H1 (cell line): ENCODE results near the gene PTGES. TPM values are rescaled to one million over a fixed set of nuclear protein-coding genes. Genes with fewer than 3 reads are reported as not detected.

ENCODE experiments used
- CTCF ChIA-PET: fragments of 300-600 bp; sonication (Branson Sonifier 250); formaldehyde crosslinking; loops from one replicate; lab custom pipeline; 2021; ENCODE audit not compliant: partially characterized antibody; lab: Charles Lee
- POLR2A ChIA-PET: fragments of 300-600 bp; sonication (Branson Sonifier 250); formaldehyde crosslinking; loops from one replicate; lab custom pipeline; 2021; ENCODE audit warnings: inconsistent platforms; ENCODE audit not compliant: partially characterized antibody; lab: Charles Lee
- DNase-seq, 2 experiments: peaks; one replicate each; pipeline versions ENCODE4 v3.0.0 to v3.0.0-alpha.2; 2010 to 2022; ENCODE audit warnings: low spot score in 2 of 2, low read depth in 1 of 2, mixed read lengths in 1 of 2
- FAIRE-seq: peaks from 2 replicates; lab custom pipeline; 2011; peaks lifted over from hg19 to GRCh38; lab: Jason Lieb, UNC
- H2AFZ ChIP-seq: 2 replicates; pipeline ENCODE4 v1.8.1; 2012; ENCODE audit warnings: low read length, inconsistent platforms
- H2AK5ac ChIP-seq: 2 replicates; pipeline ENCODE4 v1.6.1; 2013; ENCODE audit warnings: low read depth, low read length
- H2BK120ac ChIP-seq: replicated peaks from 2 replicates; pipeline ENCODE3; 2013; ENCODE audit warnings: low read depth, low read length, inconsistent platforms
- H2BK12ac ChIP-seq: 2 replicates; pipeline ENCODE4 v1.6.1; 2013; ENCODE audit warnings: low read depth, low read length
- H2BK15ac ChIP-seq: 2 replicates; pipeline ENCODE4 v1.6.1; 2013; ENCODE audit warnings: low read length
- H2BK20ac ChIP-seq: 2 replicates; pipeline ENCODE4 v1.6.1; 2013; ENCODE audit warnings: low read length
- H2BK5ac ChIP-seq: 2 replicates; pipeline ENCODE4 v1.6.1; 2013; ENCODE audit warnings: low read depth, low read length
- H3K14ac ChIP-seq: 2 replicates; pipeline ENCODE4 v1.6.1; 2013; ENCODE audit warnings: inconsistent platforms; ENCODE audit not compliant: insufficient read length
- H3K18ac ChIP-seq: 2 replicates; pipeline ENCODE4 v1.6.1; 2013; ENCODE audit warnings: low read length; ENCODE audit errors: extremely low read depth
- H3K23ac ChIP-seq: 2 replicates; pipeline ENCODE4 v1.6.1; 2013; ENCODE audit warnings: inconsistent platforms; ENCODE audit not compliant: insufficient read length
- H3K23me2 ChIP-seq: 2 replicates; pipeline ENCODE4 v1.6.1; 2013; ENCODE audit warnings: low read depth, low read length
- H3K27ac ChIP-seq: 2 replicates; pipeline ENCODE4 v1.6.1; 2011; ENCODE audit warnings: low read depth, low read length, inconsistent platforms
- H3K27me3 ChIP-seq, 4 experiments: replicated peaks in 1 of 4; 1 replicate in 1 of 4; 2 replicates in 3 of 4; pipeline versions ENCODE4 v1.6.1 to v1.8.1; 2011 to 2013; ENCODE audit warnings: low read length in 3 of 4, mild to moderate bottlenecking in 3 of 4, inconsistent platforms in 2 of 4, mixed read lengths in 2 of 4, moderate library complexity in 1 of 4; ENCODE audit not compliant: control insufficient read depth in 3 of 4, insufficient read depth in 3 of 4; ENCODE audit errors: extremely low read depth in 1 of 4
- H3K36me3 ChIP-seq, 4 experiments: 2 replicates each; pipeline versions ENCODE4 v1.6.1 to v1.8.1; 2011 to 2013; ENCODE audit warnings: mild to moderate bottlenecking in 4 of 4, low read length in 3 of 4, moderate library complexity in 2 of 4, control low read depth in 1 of 4, inconsistent platforms in 1 of 4; ENCODE audit not compliant: insufficient read depth in 4 of 4, control insufficient read depth in 2 of 4
- H3K4ac ChIP-seq: replicated peaks from 2 replicates; pipeline ENCODE3; 2013; ENCODE audit warnings: low read length, low read depth, mixed read lengths, inconsistent platforms; ENCODE audit not compliant: insufficient read length
- H3K4me1 ChIP-seq, 4 experiments: replicated peaks in 1 of 4; 1 replicate in 1 of 4; 2 replicates in 3 of 4; pipeline versions ENCODE4 v1.6.1 to v1.8.1; 2011 to 2013; ENCODE audit warnings: low read length in 3 of 4, inconsistent platforms in 2 of 4, mixed read lengths in 1 of 4; ENCODE audit not compliant: insufficient read depth in 4 of 4, control insufficient read depth in 3 of 4
- H3K4me2 ChIP-seq, 2 experiments: 2 replicates each; pipeline versions ENCODE4 v1.6.1 to v1.8.1; 2011 to 2013; ENCODE audit warnings: low read depth in 2 of 2, low read length in 2 of 2, control low read depth in 1 of 2, inconsistent platforms in 1 of 2, mild to moderate bottlenecking in 1 of 2; ENCODE audit not compliant: insufficient read depth in 1 of 2
- H3K4me3 ChIP-seq, 4 experiments: fragments of 200-600, 300-600 bp in 1 of 4; sonication (generic), shearing (Covaris generic), sonication (Bioruptor Twin) in 1 of 4; 2 replicates each; pipeline versions ENCODE4 v1.5.1 to v1.8.1; 2011 to 2016; ENCODE audit warnings: low read length in 4 of 4, low read depth in 3 of 4, control low read depth in 2 of 4, inconsistent platforms in 2 of 4, mild to moderate bottlenecking in 2 of 4, mixed read lengths in 1 of 4, moderate library complexity in 1 of 4; ENCODE audit not compliant: insufficient read depth in 2 of 4; ENCODE audit errors: extremely low read depth in 1 of 4
- H3K56ac ChIP-seq: replicated peaks from 2 replicates; pipeline ENCODE3; 2013; ENCODE audit warnings: low read depth, mild to moderate bottlenecking, mixed read lengths, low read length, inconsistent platforms; ENCODE audit not compliant: insufficient read length
- H3K79me1 ChIP-seq: 2 replicates; pipeline ENCODE4 v1.6.1; 2013; ENCODE audit warnings: low read depth, low read length, control low read depth
- H3K79me2 ChIP-seq, 2 experiments: 2 replicates each; pipeline versions ENCODE4 v1.6.1 to v1.8.1; 2012 to 2013; ENCODE audit warnings: low read length in 2 of 2, mild to moderate bottlenecking in 2 of 2, inconsistent platforms in 1 of 2; ENCODE audit not compliant: insufficient read depth in 2 of 2, control insufficient read depth in 1 of 2
- H3K9ac ChIP-seq, 4 experiments: replicated peaks in 1 of 4; 1 replicate in 1 of 4; 2 replicates in 3 of 4; pipeline versions ENCODE4 v1.6.1 to v1.8.1; 2011 to 2013; ENCODE audit warnings: low read depth in 3 of 4, low read length in 3 of 4, control low read depth in 2 of 4, mild to moderate bottlenecking in 2 of 4, moderate library complexity in 2 of 4, inconsistent platforms in 1 of 4; ENCODE audit errors: extremely low read depth in 1 of 4
- H3K9me3 ChIP-seq, 2 experiments: 2 replicates each; pipeline versions ENCODE4 v1.6.1 to v1.8.1; 2012 to 2013; ENCODE audit warnings: mild to moderate bottlenecking in 2 of 2, moderate library complexity in 2 of 2, control low read depth in 1 of 2, inconsistent platforms in 1 of 2, low read depth in 1 of 2, low read length in 1 of 2, mixed read lengths in 1 of 2; ENCODE audit not compliant: insufficient read depth in 2 of 2
- H4K20me1 ChIP-seq, 2 experiments: replicated peaks in 1 of 2; 2 replicates each; pipeline versions ENCODE3 to v1.8.1; 2011 to 2013; ENCODE audit warnings: inconsistent platforms in 2 of 2, low read length in 2 of 2, mild to moderate bottlenecking in 1 of 2; ENCODE audit not compliant: insufficient read depth in 2 of 2, control insufficient read depth in 1 of 2
- H4K5ac ChIP-seq: 2 replicates; pipeline ENCODE4 v1.6.1; 2013; ENCODE audit warnings: low read length, low read depth, mixed read lengths, inconsistent platforms; ENCODE audit not compliant: insufficient read length
- H4K8ac ChIP-seq: 2 replicates; pipeline ENCODE4 v1.8.0; 2013; ENCODE audit warnings: mild to moderate bottlenecking, moderate library complexity, low read length, inconsistent platforms; ENCODE audit not compliant: insufficient read depth; ENCODE audit errors: extremely low read depth
- H4K91ac ChIP-seq: replicated peaks from 2 replicates; pipeline ENCODE3; 2013; ENCODE audit warnings: low read length, mixed read lengths, inconsistent platforms; ENCODE audit not compliant: insufficient read length
- WGBS, 2 experiments: shearing (Covaris generic) in 1 of 2; methylation state at CpG; one replicate each; pipeline versions ENCODE4 v1.1.6 to v1.1.7; 2013 to 2015; ENCODE audit warnings: low lambda C conversion rate in 2 of 2, mixed read lengths in 2 of 2, inconsistent platforms in 1 of 2, low coverage in 1 of 2, missing lambda C conversion rate in 1 of 2; ENCODE audit not compliant: insufficient replicate concordance in 2 of 2, insufficient coverage in 1 of 2, insufficient read length in 1 of 2; ENCODE audit errors: extremely low coverage in 1 of 2, missing lambda C conversion rate in 1 of 2; 5-methylcytosine and 5-hydroxymethylcytosine counted together
- polyA plus RNA-seq, 7 experiments: library from polyadenylated mRNA; depleted of rRNA in 3 of 7; stranded (reverse) in 5 of 7; unstranded in 2 of 7; fragments of >200 nt in 5 of 7; fragments of 200-250 nt in 2 of 7; gene quantifications; 1 replicate in 5 of 7; 2 replicates in 1 of 7; 4 replicates in 1 of 7; pipeline versions ENCODE4 v1.2.1 to v1.2.3, GENCODE V29; 2011 to 2013; ENCODE audit warnings: missing spikeins in 2 of 7, mixed read lengths in 2 of 7
- total RNA-seq: library from RNA; stranded (reverse); fragmentation: NEBNext Ultra II Directional; extraction: Animal tissue kit (Norgen Biotek cat#: 25700); gene quantifications from 2 replicates; pipeline ENCODE4 v1.2.1, GENCODE V29; 2021

Gene PTGES
- total and polyA plus RNA-seq, 2 of the 8 experiments (the other 6 are each of a cell fraction or from before 2014, with no cell fraction given) = 3.2 to 5.1 TPM

- Histone ChIP-seq H3K4me2 (no peak overlapping the region), H3K9me3 (no peaks in the 10 kb centered on the region), H4K20me1 (no peaks in the 10 kb centered on the region), H3K9ac (no peak overlapping the region), H3K23me2 (no peaks in the 10 kb centered on the region), H3K36me3 (no peaks in the 10 kb centered on the region), H2BK5ac (no peak overlapping the region), H4K5ac (no peak overlapping the region), H2BK120ac (no peak overlapping the region), H2BK20ac (no peak overlapping the region), H3K4ac (no peak overlapping the region), H3K18ac (no peak overlapping the region), H3K4me1 (peaks cover 0 to 3% (median 0%) of the 10 kb centered on the region in 4 experiments; a peak in 3 of 7 replicates), H2AK5ac (no peak overlapping the region), H3K79me1 (no peaks in the 10 kb centered on the region), H3K14ac (no peak overlapping the region), H2BK15ac (no peak overlapping the region), H3K27ac (no peak overlapping the region), H4K8ac (no peak overlapping the region), H3K4me3 (no peak overlapping the region), H3K27me3 (no peaks in the 10 kb centered on the region), H3K79me2 (no peaks in the 10 kb centered on the region), H3K23ac (no peak overlapping the region), H4K91ac (no peak overlapping the region), H2BK12ac (no peak overlapping the region), H3K56ac (no peak overlapping the region), H2AFZ (no peak overlapping the region)
- ChIA-PET CTCF (interaction anchor here (0.7 to 12.8 kb wide), 5 partner anchors 10 to 648 kb away, joined by 3 to 250 read pairs (median 3); no protein-coding TSS in a partner anchor), POLR2A (no interaction called here)
- WGBS, 2 experiments = 95% methylated on average over 7 of the region's 7 CpGs; no CpG with 5 or more reads in 1 of the 2 experiments
- DNase-seq (no peak), FAIRE-seq (no peak)
These were observed 26.8 kb upstream of the PTGES start for GRCh38 chr9:129779560-129780190.
